ENCODE data around the gene GAREM1. TPM values are rescaled to one million over a fixed set of nuclear protein-coding genes. Genes with fewer than 3 reads are reported as not detected.

GAREM1 gene
- total and polyA plus RNA-seq, 9 of the 15 experiments (the other 6 are each of a cell fraction or from before 2014, with no cell fraction given), result 0.03 to 0.33 (median 0.07) TPM; not detected in 1

DNA sequence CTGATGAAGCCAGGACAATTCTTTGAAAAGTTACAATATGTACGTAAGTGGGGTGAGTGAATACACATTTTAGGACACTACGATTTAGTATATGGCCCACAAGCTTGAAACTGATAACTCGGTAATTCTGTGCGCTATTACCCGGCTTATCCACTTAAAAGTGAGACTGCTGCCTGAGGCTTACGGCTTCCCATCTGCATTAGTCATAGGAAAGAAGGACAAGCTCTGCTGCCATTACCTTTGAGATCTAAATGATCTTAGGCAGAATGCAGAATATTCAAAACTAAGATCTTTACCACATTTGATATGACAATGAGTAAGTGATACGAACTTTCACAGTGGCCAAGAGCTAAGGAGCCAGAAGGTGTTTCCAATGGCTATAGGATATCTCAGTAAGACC, 133.3 kb downstream of the GAREM1 start (continued):
- TF ChIP-seq, protein P1, sequence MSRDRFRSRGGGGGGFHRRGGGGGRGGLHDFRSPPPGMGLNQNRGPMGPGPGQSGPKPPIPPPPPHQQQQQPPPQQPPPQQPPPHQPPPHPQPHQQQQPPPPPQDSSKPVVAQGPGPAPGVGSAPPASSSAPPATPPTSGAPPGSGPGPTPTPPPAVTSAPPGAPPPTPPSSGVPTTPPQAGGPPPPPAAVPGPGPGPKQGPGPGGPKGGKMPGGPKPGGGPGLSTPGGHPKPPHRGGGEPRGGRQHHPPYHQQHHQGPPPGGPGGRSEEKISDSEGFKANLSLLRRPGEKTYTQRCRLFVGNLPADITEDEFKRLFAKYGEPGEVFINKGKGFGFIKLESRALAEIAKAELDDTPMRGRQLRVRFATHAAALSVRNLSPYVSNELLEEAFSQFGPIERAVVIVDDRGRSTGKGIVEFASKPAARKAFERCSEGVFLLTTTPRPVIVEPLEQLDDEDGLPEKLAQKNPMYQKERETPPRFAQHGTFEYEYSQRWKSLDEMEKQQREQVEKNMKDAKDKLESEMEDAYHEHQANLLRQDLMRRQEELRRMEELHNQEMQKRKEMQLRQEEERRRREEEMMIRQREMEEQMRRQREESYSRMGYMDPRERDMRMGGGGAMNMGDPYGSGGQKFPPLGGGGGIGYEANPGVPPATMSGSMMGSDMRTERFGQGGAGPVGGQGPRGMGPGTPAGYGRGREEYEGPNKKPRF (IDR thresholded peaks at IDR 0.05; ENCODE audit: low read depth, low read length), result no peak
- no peak for TF ChIP-seq ZNF239 (CRISPR knock-in tag; IDR thresholded peaks at IDR 0.05)
- no peak for TF ChIP-seq MED1 (CRISPR knock-in tag; IDR thresholded peaks at IDR 0.05; ENCODE audit: borderline replicate concordance)

- TF ChIP-seq GMEB1 (CRISPR knock-in tag; IDR thresholded peaks at IDR 0.05) (no peak), YY1 (IDR thresholded peaks at IDR 0.05; ENCODE audit: borderline replicate concordance in 1 of 3, control insufficient read depth in 1 of 3, extremely low read depth in 1 of 3, insufficient read depth in 3 of 3, insufficient read length in 1 of 3, insufficient replicate concordance in 2 of 3, low read depth in 1 of 3, low read length in 2 of 3) (no peak), KHSRP (IDR thresholded peaks at IDR 0.05) (no peak), CBX8 (IDR thresholded peaks at IDR 0.05; ENCODE audit: borderline replicate concordance, extremely low read depth, low read depth, low read length, poor library complexity, severe bottlenecking) (no peak), TAF7 (tag; IDR thresholded peaks at IDR 0.05) (no peak), NCOR1 (IDR thresholded peaks at IDR 0.05) (no peak), YBX1 (IDR thresholded peaks at IDR 0.05) (no peak)
- TF ChIP-seq, protein P2, sequence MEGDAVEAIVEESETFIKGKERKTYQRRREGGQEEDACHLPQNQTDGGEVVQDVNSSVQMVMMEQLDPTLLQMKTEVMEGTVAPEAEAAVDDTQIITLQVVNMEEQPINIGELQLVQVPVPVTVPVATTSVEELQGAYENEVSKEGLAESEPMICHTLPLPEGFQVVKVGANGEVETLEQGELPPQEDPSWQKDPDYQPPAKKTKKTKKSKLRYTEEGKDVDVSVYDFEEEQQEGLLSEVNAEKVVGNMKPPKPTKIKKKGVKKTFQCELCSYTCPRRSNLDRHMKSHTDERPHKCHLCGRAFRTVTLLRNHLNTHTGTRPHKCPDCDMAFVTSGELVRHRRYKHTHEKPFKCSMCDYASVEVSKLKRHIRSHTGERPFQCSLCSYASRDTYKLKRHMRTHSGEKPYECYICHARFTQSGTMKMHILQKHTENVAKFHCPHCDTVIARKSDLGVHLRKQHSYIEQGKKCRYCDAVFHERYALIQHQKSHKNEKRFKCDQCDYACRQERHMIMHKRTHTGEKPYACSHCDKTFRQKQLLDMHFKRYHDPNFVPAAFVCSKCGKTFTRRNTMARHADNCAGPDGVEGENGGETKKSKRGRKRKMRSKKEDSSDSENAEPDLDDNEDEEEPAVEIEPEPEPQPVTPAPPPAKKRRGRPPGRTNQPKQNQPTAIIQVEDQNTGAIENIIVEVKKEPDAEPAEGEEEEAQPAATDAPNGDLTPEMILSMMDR (IDR thresholded peaks at IDR 0.05 in 2 of 3, conservative IDR thresholded peaks at IDR 0.05 in 1 of 3; ENCODE audit: insufficient read depth in 2 of 3, low read depth in 1 of 3, low read length in 3 of 3), result no peak
- Histone ChIP-seq H2AFZ (ENCODE audit: low read depth, low read length) (no peak overlapping the region), H3K27me3 (ENCODE audit: control insufficient read depth in 2 of 2, insufficient read depth in 2 of 2, low read length in 2 of 2) (peaks cover 0 to 11% of the 10 kb centered on the region in 2 experiments; a peak in 2 of 5 replicates), H3K4me1 (replicated peaks in 1 of 2; ENCODE audit: control insufficient read depth in 2 of 2, insufficient read depth in 2 of 2, low read length in 2 of 2) (no peaks in the 10 kb centered on the region), H3K27ac (ENCODE audit: extremely low read depth, low read depth, low read length) (no peak overlapping the region), H3K9me1 (ENCODE audit: control insufficient read depth, insufficient read depth, low read length) (no peaks in the 10 kb centered on the region), H3K9ac (ENCODE audit: insufficient read depth in 1 of 2, low read depth in 2 of 2, low read length in 2 of 2) (no peak overlapping the region), H3K79me2 (ENCODE audit: control insufficient read depth, insufficient read depth, low read length) (no peaks in the 10 kb centered on the region), H4K20me1 (replicated peaks; ENCODE audit: control insufficient read depth, insufficient read depth, low read length) (no peaks in the 10 kb centered on the region), H3K4me3 (no peak overlapping the region), H3K36me3 (ENCODE audit: control insufficient read depth, insufficient read depth, low read length) (no peaks in the 10 kb centered on the region), H3K4me2 (ENCODE audit: insufficient read depth, low read length) (no peak overlapping the region), H3K9me3 (replicated peaks; ENCODE audit: control insufficient read depth, insufficient read depth, low read depth, low read length) (no peaks in the 10 kb centered on the region)
- CTCF ChIA-PET (ENCODE audit: low intra/inter-chr PET ratio), result no interaction called here
- POLR2A ChIA-PET, result no interaction called here
- ATAC-seq (no peak), DNase-seq (ENCODE audit: extremely low read depth in 1 of 4, low spot score in 3 of 4) (no peak), FAIRE-seq (no peak)
- in situ Hi-C loops (cut with MboI) (no loop called here), intact Hi-C loops (cut with micrococcal nuclease) (loop anchor here (10.0 kb wide), 1 partner anchor 140 kb away; the partner anchor contains the start of gene GAREM1)
- 0% methylated on average over 4 of the region's 4 CpGs for WGBS (ENCODE audit: insufficient coverage, low coverage, missing lambda C conversion rate)
- no TSS peak for BruUV-seq (replicated peaks)
Measured at GRCh38 chr18:32335228-32335627, 135.5 kb downstream of the GAREM1 start.
